ENCODE data around the gene RAB11FIP4.

RAB11FIP4 gene

DNA sequence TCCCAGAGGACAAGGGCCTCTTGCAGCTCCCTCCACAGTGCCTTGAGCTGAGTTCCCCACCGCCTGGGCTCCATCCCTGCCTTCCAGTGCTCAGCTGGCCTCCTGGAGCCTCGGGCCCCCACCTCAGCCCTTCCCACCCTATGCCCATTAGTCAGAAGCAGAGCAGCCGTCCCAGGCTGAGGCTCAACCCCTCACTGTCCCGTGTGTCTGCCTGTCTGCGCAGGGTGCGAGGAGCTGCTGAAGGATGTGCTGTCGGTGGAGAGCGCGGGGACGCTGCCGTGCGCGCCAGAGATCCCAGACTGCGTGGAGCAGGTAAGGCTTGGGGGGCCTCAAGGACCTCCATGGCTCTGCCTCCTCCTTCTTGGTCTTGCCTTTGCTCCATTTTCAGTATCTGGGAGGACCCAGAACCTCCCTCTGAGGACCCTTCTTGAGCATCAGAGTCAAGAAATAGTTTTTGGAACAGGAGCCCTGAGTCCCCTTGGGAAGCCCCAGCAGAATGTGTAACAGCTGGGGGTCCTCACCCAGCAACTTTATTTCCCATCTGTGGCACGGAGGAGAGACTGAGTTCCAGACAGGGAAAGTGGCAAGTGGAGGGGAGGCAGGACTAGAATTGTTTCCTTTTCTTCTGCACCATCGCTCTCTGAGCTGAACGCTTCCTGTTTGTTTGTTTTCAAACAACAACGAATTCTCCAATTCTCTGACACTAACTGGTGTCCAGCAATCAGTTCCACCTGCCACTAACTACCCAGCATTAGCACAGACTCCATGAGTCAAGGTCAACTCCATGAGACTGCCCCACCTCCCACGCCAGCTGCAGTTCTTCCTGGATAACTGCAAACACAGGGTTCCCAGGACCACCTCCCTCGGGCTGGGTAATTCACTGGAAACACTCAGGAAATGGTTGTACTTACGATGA is 42.6 kb downstream of the RAB11FIP4 start:
- DNase-seq: no peak

DNA sequence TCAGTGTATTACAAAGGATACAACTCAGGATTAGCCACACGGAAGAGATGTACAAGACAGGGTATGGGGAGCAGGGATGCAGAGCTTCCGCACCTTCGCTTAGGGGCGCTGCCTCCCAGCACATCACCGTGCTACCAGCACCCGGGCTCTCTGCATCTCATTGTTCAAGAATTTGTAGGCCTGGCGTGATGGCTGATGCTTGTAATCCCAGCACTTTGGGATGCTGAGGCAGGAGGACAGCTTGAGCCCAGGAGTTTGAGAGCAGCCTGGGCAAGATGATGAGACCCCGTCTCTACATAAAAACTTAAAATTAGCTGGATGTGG is 43.2 kb downstream of the RAB11FIP4 start:
- no peak for DNase-seq

DNA sequence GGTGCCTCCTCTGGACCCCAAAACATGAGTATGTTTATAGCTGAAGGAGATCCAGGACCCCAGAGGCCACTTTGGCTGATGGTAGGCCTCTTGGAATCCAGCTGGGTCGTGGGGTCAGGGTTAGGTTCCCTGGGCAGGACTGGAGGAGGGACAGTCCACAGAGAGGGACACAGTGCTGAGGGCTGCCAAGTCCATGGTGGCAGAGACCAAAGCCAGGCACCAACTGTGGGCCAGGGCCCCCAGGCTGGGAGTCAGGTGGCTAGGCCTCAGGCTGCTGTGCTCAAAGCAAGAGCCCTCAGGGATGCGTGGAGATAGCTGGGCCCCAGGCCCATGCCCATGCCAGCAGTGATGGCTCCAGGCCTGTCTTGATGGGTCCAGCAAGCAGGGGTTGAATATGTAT is 44.1 kb downstream of the RAB11FIP4 start:
- DNase-seq: no peak

DNA sequence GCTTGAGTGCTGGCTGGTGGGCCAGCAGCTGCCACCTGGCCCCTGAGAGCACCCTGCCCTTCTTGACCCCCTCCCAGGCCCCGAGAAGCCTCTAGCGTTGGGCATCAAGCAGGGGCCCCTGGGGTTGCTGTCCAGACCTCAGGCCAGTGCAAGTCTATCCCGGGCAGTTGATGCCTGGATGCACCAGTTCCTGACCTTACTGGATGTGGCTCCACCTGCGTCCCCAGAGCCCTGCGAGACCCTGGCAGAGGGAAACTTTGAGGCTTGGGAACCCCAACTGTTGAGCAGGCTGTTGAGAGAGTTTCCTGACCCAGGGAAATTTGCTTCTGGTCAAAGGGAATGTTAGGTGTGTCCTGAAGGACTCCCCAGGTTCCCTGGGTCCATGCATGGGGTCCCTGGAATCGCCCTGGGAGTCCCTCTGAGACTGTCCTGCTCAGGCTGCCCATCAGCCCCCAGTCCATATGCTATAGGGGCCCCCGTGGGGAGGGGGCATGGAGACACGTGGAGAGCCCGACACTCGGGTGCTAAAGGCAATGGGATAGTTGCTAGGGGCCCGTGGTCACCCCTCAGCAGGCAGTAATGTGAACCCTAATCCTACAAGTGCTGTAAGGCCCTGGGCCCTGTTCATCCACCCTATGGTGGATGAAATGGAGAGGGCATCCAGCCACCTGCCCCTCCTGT is 46.4 kb downstream of the RAB11FIP4 start:
- no peak for DNase-seq

DNA sequence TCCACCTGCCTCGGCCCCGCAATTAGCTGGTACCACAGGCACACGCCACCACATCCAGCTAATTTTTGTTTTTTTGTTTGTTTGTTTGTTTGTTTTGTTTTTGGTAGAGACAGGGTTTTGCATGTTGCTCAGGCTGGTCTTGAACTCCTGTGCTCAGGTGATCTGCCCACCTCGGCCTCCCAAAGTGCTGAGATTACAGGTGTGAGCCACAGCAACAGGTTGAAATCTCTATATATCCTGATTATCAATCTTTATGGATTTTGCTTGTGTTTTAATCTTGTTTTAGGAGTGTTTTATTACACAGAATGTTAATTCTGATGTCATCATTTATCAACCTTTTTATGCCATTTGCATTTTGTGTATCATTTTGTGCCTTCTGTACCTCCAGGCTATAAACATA is 48.2 kb downstream of the RAB11FIP4 start:
- no peak for DNase-seq

DNA sequence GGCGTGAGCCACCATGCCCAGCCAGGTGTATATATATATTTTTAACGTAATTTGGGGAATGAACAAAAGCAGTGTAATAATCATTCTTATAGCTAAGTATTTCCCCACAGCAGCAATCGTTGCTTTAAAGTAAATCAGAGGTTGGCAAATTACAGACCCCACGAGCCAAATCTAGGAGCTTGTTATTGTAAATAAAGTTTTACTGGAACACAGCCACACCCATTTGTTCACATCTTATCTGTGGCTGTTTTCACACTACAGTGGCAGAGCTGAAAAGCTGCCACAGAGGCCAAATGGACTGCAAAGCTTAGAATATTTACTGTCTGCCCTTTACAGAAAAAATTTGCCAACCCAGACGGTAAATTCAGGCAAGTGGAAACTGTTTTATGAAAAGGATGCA is 50.8 kb downstream of the RAB11FIP4 start:
- DNase-seq: no peak

DNA sequence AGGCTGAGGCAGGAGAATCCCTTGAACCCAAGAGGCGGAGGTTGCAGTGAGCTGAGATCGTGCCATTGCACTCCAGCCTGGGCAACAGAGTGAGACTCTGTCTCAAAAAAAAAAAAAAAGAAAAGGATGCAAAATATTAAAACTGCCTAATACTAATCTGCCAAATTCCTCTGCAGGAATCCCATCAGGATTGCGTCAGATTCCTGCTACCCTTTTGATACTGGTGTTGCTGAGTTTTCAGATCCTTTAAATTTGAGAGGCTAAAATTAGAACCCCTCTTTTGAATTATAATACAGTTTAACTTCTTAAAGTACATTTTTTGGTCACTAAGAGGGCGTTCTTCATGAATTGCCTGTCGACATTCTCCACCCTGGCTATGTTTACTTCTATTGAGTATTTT is 51.4 kb downstream of the RAB11FIP4 start:
- peak; percentile 45 for DNase-seq

DNA sequence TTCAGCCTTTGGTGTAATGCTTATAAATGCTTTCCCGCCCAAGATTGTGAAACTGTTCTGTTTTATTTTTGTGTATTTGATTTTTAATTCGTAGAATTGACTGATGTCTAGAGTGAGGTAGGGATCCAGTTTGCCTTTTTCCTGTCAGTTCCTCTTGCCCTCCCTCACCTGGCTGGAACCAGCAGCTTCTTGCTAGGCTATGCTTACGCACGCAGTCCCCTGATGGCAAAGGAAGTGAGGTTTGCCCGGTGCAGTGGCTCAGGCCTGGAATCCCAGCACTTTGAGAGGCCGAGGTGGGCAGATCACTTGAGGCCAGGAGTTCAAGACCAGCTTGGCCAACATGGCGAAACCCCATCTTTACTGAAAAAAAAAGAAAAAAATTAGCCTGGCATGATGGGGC is 51.9 kb downstream of the RAB11FIP4 start:
- no peak for DNase-seq

DNA sequence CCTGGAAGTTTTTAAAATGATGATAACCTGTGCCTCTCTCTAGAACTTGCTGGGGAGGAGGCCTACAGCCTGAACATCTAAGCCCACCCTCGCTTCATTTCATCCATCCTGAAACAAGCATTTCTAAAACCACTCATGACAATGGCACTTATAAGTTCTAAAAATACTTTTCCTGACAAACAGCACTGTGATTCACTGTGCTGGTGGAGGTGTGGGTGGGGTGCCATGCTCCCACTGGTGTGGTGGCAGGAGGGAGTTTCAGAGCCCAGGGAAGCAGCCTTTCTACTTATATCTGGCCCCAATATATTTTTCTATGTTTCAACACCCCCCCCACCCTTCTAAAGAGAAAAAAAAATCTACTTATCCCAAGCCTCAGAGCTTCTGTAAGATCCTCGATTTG is 52.6 kb downstream of the RAB11FIP4 start:
- DNase-seq: no peak

DNA sequence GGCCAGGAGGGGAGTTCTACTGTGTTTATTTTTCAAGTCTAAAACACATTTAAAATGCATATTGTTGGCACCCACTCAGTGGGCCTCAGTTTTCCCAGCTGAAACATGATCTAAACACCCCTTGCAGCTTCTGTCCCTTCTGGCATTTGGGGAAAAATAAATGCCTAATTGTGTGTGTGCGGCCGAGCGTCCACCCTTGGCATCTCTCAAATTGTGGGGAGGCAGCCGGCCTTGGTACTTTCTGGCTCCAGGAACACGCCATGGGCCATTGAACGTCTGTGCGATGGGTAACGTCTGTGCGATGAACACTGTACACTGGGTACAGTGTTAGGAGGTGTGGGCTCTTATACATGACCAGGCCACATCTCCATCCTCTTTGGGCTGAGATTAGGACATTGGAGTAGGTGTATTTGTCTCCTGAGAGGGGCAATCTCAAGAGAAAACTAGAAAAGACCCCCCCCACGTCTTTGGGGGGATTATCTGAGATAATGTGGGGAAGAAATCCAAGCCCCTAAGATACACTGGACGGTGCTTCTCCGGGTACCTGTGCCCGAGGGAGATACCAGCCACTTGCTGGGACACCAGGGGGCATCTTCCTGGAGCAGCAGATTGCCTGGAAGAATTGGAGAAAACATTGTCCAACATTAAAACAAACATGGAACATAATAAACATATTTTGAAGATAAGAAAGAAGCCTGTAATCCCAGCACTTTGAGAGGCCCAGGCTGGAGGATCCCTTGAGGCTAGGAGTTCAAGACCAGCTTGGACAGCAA is 54.9 kb downstream of the RAB11FIP4 start:
- DNase-seq: no peak

DNA sequence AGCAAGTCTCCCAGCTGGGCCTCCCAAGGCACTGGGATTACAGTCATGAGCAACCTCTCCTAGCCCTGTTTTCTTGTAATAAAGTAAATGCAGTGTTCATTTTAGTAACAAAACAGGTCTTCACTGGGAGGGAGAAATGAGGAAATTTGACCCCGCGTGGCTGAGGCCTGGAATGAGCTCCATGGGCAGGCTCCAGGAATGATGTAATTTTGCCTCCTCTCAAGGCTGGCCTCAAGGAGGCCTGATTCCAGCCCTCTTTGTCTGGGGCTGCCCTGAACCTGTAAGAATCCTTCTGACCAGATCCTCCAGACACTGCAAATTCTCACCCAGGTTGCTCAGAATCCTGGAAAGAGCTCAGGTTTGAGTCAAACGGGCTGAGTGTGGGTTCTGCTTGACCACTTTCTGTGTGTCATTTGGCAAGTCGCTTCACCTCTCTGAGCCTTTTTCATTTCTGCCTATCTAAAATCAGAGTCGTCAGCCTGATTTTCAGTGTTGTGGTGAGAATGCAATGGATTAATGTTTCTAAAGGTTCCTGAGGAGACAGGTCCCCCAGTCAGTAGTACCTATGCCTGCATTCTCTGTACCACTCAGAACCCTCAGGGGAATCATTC is 57.1 kb downstream of the RAB11FIP4 start:
- peak; percentile 36 for DNase-seq

DNA sequence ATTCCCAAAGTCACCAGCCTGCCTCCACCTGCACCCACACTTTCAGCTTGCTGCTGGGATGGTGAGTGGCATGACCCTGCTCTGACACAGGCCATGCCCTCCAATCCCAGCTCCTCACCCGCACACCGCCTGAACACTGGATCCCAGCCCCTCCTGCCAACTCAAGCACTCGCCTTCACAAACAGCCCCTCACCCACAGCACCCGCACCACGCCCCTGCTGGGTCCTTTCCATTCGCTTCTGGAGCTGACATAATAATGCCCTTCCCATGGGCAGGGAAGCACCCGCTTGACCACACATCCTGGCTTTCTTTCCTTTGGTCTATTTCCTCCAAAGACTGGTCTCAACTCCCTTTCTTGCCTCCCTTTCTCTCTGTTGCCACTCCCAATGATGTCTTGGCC is 57.6 kb downstream of the RAB11FIP4 start:
- no peak for DNase-seq

DNA sequence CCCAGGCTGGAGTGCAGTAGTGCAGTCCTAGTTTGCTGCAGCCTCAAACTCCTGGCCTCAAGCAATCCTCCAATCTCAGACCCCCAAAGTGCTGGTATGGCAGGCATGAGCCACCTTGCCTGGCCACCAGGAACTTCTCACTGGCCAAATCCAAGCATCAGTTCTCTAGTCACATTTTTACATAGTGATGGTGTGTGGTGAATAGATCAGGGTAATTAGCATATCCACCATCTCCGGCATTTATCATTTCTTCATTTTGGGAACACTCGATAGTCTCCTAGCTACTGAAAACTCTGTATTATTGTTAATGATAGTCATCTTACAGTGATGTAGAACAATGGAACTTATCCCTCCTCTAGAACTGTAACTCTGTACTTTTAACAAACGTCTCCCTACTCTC is 58.3 kb downstream of the RAB11FIP4 start:
- no peak for DNase-seq

DNA sequence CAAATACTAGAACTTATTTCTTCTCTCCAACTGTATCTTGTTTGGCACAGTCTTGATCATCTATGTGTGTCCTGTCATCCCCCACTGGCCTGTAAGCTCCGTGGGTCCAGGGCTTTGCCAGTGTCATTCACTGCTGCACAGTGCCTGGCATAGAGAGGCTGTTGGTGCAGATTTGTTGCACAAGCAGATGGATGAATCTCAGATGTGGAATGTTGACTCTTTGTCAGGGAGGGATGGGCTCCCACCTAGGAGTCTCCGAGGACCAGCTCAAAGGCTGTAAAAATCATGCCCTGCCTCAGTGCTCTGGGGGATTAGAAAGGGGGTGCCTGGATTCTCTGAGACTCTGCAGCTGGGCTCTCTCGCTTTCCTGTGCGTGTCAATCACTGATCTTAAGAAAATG is 60.6 kb downstream of the RAB11FIP4 start:
- no peak for DNase-seq

DNA sequence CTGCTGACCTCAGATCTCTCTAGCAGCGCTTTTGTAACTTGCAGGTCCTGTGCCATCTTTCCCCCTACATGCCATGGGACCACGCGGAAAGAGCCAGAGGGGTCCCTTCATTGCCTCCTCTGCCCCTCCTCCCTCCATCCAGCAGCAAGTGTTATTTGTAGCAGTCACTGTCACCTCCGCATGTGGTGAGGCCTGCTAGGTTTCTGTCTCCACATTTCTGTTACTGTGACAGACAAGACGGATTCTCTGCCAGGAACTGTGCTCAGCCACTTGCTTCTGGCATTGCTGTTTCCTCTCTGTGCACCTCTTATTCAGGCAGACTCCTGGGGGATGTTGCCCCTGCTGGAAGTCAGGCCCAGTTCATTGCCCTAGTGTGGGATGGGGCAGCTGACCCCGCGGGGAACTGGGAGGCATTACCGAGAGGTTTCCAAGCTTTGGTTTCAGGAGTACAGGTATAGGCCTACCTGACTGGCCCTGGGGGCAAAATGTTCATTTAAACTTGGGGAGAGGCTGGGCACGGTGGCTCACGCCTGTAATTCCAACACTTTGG is 61.2 kb downstream of the RAB11FIP4 start:
- no peak for DNase-seq

DNA sequence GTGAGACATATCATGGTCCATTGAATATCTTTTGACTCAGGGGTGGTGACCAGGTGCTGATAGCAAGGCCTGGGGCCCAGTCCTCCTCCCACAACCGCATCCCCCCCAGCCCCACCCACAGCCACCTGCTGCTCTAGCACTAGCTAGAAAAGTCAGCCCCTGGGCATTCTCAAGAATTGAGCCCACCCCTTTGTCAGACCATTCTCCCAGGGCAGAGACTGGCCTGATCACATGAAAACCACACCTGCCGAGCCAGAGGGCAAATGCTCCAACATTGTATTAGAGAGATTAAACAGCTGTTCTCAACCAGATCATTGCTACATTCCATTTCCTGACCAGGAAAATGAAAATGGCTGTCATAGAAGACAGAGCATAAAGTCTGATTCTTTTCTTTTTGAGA is 62.4 kb downstream of the RAB11FIP4 start:
- DNase-seq: no peak

DNA sequence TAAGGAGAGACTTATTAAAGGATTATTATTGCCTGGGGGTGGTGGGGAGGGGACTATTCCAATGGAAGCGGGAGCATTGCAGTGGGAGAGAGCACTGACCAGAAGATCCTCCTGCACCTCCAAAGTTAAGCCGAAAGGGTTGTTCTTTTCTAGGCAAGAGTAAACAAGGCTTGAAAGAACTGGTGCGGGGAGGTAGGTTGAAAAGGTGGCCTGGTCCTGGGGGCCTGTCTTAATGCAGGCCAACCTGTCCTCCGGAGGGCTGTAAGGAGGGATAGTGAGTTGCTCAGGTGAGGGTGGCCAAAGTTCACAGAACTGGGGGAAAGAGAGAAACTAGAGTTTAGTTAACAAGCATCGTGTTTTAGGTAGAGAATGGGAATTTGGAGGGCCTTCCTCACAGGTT is 65.3 kb downstream of the RAB11FIP4 start:
- DNase-seq: no peak

DNA sequence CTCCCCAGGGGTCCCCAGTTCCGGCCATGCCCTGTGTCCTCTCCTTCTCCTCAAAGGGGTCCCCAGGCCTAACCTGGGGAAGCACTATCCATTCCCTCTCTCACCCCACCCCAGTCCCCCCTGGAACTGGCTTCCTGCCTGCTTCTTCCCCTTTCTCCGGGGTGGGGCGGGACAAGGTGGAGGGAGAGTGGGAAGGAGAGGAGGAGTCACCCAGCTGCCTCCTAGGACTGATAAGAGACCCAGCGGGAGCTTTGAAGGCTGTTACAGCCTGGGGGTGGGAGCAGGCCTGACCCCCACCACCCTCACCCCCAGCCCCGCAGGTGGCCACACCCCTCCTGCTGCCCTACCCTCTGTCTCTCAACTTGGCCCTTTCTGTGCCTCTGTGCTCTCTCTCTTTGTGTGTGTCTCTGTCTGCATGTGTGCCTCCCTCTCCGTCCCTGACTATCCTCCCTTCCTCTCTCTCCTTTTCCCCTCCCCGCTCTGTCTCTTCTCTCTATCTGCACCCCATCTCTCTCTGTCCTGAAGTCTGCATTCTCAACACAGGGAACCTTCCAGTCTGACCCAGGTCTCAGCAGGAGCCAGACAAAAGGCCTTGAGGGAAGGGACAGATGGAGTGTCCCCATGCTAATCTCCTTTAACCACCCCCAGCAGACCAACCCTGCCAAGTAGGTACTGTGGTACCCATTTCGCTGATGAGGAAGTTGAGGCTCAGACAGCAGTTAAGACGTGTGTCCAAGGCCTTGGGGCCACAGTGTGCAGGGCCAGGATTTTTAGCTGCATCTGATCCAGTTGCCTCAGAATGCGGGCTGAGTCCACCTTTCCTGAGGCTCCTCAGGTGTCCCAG is 66.1 kb downstream of the RAB11FIP4 start:
- DNase-seq: no peak

DNA sequence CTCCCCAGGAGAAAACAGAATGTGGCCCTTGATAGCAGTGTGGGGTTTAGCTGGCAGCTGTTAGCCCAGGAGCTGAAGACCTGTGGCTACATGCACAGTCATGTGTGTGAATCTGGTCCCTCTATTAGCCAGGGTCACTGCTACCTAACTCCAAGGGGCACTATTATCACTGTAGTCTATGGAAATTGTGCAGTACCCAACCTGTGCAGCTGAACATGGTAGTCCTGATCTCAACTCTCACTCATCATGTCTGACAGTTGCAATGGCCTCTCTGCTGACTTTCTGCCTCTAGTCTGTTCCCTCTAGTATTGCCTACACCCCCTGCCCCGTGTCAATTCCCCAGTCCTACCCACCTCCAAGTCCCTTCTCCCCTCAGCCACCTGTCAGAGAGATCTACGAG is 67.4 kb downstream of the RAB11FIP4 start:
- DNase-seq: no peak

DNA sequence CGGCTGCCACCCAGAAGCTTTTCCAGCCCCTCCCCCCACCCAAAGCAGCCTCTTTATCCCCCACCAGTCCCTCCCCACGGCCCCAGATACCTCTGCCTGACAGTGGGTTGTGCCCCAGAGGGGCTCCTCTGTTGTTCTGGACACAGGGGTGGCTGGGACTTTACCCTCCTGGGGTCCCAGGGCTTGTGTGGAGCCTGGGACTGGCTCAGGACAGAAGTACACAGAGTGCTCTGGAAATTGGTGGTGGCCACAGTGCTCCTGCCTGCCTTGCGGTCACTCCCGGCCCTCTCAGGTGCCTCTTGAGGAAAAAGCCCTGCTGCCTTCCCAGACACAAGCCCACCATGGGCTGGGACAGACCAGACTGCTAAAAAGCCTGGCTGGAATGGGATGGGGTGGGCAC is 68.2 kb downstream of the RAB11FIP4 start:
- DNase-seq: no peak

DNA sequence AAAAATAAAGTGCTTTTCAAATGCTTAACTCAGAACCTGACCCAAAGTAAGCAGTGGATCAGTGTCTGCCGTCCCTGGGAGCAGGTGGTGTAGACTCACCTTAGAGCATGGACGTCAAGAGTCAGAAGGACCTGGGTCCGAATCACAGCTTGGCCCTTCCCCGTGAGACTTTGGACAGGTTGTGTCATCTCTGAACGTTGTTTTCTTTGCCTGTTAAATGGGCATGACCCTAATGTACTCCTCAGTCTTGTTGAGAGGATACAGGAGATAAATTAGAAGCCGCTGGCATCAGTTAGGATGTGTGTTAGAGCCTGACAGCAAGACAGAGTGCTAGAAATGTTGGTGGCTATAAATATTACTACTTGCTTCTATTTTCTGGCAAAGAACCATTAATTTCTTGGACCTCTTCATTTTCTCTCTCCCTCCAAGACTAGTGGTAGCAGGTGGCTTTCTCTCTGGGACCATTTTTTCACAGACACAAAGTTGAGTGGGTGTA is 68.8 kb downstream of the RAB11FIP4 start:
- DNase-seq: no peak

DNA sequence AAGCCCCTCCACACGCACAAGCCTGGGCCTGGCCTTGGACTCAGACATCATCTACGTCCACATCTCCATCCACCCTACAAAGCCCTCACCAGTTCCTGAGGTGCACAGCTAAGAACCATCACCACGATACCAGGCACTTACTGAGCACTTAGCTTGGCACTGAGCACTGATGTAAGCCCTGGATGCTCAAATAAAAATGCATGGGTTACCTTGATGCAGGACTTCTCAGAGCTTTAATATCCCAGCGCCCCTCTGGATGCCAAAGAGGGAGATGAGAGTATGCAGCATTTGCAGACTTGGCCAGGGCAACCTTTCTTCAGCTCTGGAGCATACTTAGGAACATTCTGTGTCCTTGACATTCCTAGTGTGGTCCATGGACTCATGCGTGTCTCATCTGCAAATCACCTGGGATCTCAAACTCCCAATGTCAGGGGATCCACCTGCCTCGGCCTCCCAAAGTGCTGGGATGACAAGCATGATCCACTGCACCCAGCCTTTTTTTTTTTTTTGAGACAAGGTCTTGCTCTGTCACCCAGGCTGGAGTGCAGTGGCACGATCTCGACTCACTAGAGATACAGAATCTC is 69.8 kb downstream of the RAB11FIP4 start:
- no peak for DNase-seq

Data from fibroblast of upper back skin (primary cell).